GM23248 (cell line): Measurements from ENCODE around the gene ACOT9.

Experiments
- EZH2 ChIP-seq: fragments of 200-600 bp; sonication (generic); IDR thresholded peaks from 2 replicates; pipeline ENCODE4 v1.6.1; 2018; ENCODE audit warnings: antibody characterized with exemption, mild to moderate bottlenecking; ENCODE audit not compliant: insufficient read depth, poor library complexity, severe bottlenecking
- EZH2phosphoT487 ChIP-seq: fragments of 200-600 bp; sonication (generic); IDR thresholded peaks from 2 replicates; pipeline ENCODE4 v1.6.1; 2018; ENCODE audit warnings: antibody characterized with exemption, moderate library complexity, mild to moderate bottlenecking, low read depth; ENCODE audit not compliant: insufficient read depth

- TF ChIP-seq EZH2phosphoT487 = no peak
- TF ChIP-seq EZH2 = no peak
Measured at GRCh38 chrX:23667239-23668177, 75.6 kb downstream of the ACOT9 start, which contains the start of gene PRDX4.
